ENCODE data around the gene COMT.

GRCh38 chr22:20016734-20017621, 75.4 kb downstream of the COMT start, which contains the start of gene ARVCF:
- TF ChIP-seq CTCF (IDR thresholded peaks at IDR 0.05) = peak in 5 of 6 experiments; percentile 21 to 45 (median 41)
- TF ChIP-seq POLR2A (IDR thresholded peaks at IDR 0.05) = no peak

All from Peyer's patch (tissue), 4 donors.